Measurements from ENCODE around the gene GMDS. TPM values are rescaled to one million over a fixed set of nuclear protein-coding genes. Genes with fewer than 3 reads are reported as not detected.

GMDS gene
- total and polyA plus RNA-seq, 2 donors (not counting 3 experiments of a cell fraction or from before 2014, with no cell fraction given), result 9.8 to 23.5 TPM

DNA sequence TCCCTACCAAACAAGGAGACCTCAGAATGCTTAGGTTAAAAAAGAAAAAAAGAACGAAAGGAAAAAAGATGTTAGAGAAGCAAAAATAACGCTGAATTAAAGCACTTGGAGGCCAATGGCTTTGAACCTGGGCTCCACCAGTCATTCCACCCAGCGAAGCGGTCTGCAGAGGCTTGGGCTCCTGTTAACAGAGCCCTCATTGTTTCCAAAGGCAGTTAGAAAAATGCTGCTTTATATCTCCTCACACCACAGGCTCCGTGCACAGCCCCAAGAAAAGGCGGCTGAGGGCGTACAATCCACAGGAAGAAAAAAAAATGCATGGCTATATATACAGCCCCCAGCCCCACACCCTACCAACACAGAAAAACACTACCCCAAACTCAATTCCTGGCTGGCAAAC, 379.8 kb downstream of the GMDS start:
- BruUV-seq (replicated peaks), result no TSS peak
- Histone ChIP-seq H3K36me3 (ENCODE audit: control insufficient read depth in 2 of 2, extremely low read depth in 1 of 2, insufficient read depth in 2 of 2, low read length in 2 of 2) (no peaks in the 10 kb centered on the region), H3K4me2 (ENCODE audit: insufficient read depth, low read length) (no peak overlapping the region), H3K9me3 (replicated peaks; ENCODE audit: control insufficient read depth, insufficient read depth, low read length) (no peaks in the 10 kb centered on the region), H4K20me1 (replicated peaks; ENCODE audit: control insufficient read depth, extremely low read depth, insufficient read depth, low read length) (no peaks in the 10 kb centered on the region), H3K79me2 (ENCODE audit: control insufficient read depth, insufficient read depth, low read length) (no peaks in the 10 kb centered on the region), H3K4me1 (ENCODE audit: control insufficient read depth, extremely low read depth, insufficient read depth, low read length) (no peaks in the 10 kb centered on the region), H3K27ac (ENCODE audit: insufficient read depth, low read depth, low read length) (no peak overlapping the region), H3K27me3 (ENCODE audit: control insufficient read depth in 2 of 2, insufficient read depth in 2 of 2, low read length in 2 of 2) (no peaks in the 10 kb centered on the region), H3K9me1 (replicated peaks; ENCODE audit: control insufficient read depth, extremely low read depth, insufficient read depth, low read length) (no peaks in the 10 kb centered on the region), H2AFZ (ENCODE audit: low read depth, low read length) (no peak overlapping the region), H3K4me3 (replicated peaks in 1 of 3; ENCODE audit: insufficient read depth in 1 of 3, low read depth in 1 of 3, low read length in 3 of 3) (no peak overlapping the region), H3K9ac (replicated peaks; ENCODE audit: extremely low read depth, insufficient read depth, low read length) (no peak overlapping the region)
- FAIRE-seq, result no peak
- dilution Hi-C loops (cut with MboI; ENCODE audit: extremely low pct_ligation_motif_present, low sequenced_read_pairs), result no loop called here
- POLR2A ChIA-PET, result no interaction called here
- TF ChIP-seq MYC (IDR thresholded peaks at IDR 0.05; ENCODE audit: low read depth, low read length) (no peak), JUN (IDR thresholded peaks at IDR 0.05; ENCODE audit: borderline replicate concordance, insufficient read depth, insufficient read length, low read depth) (no peak), GATA2 (IDR thresholded peaks at IDR 0.05; ENCODE audit: insufficient read depth, insufficient read length, low read depth, low read length) (no peak)
- CTCF ChIA-PET, result no interaction called here
- no peak for DNase-seq (ENCODE audit: low read depth, low spot score)
- intact Hi-C loops (cut with micrococcal nuclease), result no loop called here

DNA sequence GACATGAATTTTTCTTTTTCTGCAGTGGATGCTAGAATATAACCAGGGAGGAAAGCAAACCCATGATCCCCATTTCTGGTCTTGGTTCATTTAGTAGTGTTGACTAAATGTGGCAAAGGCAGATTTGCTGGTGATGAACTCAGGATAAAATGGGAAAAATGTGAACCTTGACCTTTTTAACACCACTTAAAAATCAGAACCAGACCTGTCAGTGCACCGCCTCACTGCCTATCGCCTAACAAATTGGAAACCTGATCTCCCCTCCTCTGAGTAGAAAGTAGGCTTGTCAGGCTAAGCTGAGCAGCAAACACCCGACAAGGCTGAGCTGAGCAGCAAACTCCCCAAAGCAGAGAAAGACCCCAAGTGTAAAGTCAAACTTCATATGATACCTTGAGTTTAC, 380.9 kb downstream of the GMDS start:
- no peaks in the 10 kb centered on the region for H3K27me3 ChIP-seq (ENCODE audit: control insufficient read depth in 2 of 2, insufficient read depth in 2 of 2, low read length in 2 of 2)
- H3K4me1 ChIP-seq (ENCODE audit: control insufficient read depth, extremely low read depth, insufficient read depth, low read length), result no peaks in the 10 kb centered on the region
- H3K27ac ChIP-seq (ENCODE audit: insufficient read depth, low read depth, low read length), result no peak overlapping the region
- BruUV-seq (replicated peaks), result no TSS peak
- FAIRE-seq (no peak), DNase-seq (ENCODE audit: low read depth, low spot score) (no peak)
- no peak for TF ChIP-seq MYC (IDR thresholded peaks at IDR 0.05; ENCODE audit: low read depth, low read length)
- no peak for TF ChIP-seq FOS (IDR thresholded peaks at IDR 0.05; ENCODE audit: borderline replicate concordance, insufficient read depth, low read length)
- TF ChIP-seq GATA2 (IDR thresholded peaks at IDR 0.05; ENCODE audit: insufficient read depth, insufficient read length, low read depth, low read length), result no peak
- no peak for TF ChIP-seq POLR2A (IDR thresholded peaks at IDR 0.05; ENCODE audit: low read depth, low read length)
- no peak for TF ChIP-seq EZH2 (IDR thresholded peaks at IDR 0.05; ENCODE audit: borderline replicate concordance, low read depth, low read length, severe bottlenecking)
- TF ChIP-seq, protein P1, sequence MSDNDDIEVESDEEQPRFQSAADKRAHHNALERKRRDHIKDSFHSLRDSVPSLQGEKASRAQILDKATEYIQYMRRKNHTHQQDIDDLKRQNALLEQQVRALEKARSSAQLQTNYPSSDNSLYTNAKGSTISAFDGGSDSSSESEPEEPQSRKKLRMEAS (IDR thresholded peaks at IDR 0.05; ENCODE audit: insufficient read depth, insufficient read length), result no peak
- TF ChIP-seq, protein P2, sequence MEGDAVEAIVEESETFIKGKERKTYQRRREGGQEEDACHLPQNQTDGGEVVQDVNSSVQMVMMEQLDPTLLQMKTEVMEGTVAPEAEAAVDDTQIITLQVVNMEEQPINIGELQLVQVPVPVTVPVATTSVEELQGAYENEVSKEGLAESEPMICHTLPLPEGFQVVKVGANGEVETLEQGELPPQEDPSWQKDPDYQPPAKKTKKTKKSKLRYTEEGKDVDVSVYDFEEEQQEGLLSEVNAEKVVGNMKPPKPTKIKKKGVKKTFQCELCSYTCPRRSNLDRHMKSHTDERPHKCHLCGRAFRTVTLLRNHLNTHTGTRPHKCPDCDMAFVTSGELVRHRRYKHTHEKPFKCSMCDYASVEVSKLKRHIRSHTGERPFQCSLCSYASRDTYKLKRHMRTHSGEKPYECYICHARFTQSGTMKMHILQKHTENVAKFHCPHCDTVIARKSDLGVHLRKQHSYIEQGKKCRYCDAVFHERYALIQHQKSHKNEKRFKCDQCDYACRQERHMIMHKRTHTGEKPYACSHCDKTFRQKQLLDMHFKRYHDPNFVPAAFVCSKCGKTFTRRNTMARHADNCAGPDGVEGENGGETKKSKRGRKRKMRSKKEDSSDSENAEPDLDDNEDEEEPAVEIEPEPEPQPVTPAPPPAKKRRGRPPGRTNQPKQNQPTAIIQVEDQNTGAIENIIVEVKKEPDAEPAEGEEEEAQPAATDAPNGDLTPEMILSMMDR (IDR thresholded peaks at IDR 0.05; ENCODE audit: extremely low read depth in 1 of 2, insufficient read depth in 1 of 2, low read depth in 1 of 2, low read length in 2 of 2), result no peak
- no peak for TF ChIP-seq POLR2AphosphoS5 (IDR thresholded peaks at IDR 0.05; ENCODE audit: insufficient read depth, low read depth, low read length)
- no peak for TF ChIP-seq JUN (IDR thresholded peaks at IDR 0.05; ENCODE audit: borderline replicate concordance, insufficient read depth, insufficient read length, low read depth)
- ChIA-PET POLR2A (no interaction called here), CTCF (interaction anchor here (0.8 to 1.4 kb wide), 2 partner anchors 9 to 489 kb away, joined by 3 to 5 read pairs; no protein-coding TSS in a partner anchor)
- no peaks in the 10 kb centered on the region for H3K36me3 ChIP-seq (ENCODE audit: control insufficient read depth in 2 of 2, extremely low read depth in 1 of 2, insufficient read depth in 2 of 2, low read length in 2 of 2)
- H3K4me2 ChIP-seq (ENCODE audit: insufficient read depth, low read length), result no peak overlapping the region
- no peaks in the 10 kb centered on the region for H3K9me1 ChIP-seq (replicated peaks; ENCODE audit: control insufficient read depth, extremely low read depth, insufficient read depth, low read length)
- dilution Hi-C loops (cut with MboI; ENCODE audit: extremely low pct_ligation_motif_present, low sequenced_read_pairs), result no loop called here
- H3K4me3 ChIP-seq (replicated peaks in 1 of 3; ENCODE audit: insufficient read depth in 1 of 3, low read depth in 1 of 3, low read length in 3 of 3), result no peak overlapping the region
- H3K9ac ChIP-seq (replicated peaks; ENCODE audit: extremely low read depth, insufficient read depth, low read length), result no peak overlapping the region
- no peak overlapping the region for H2AFZ ChIP-seq (ENCODE audit: low read depth, low read length)
- no peaks in the 10 kb centered on the region for H4K20me1 ChIP-seq (replicated peaks; ENCODE audit: control insufficient read depth, extremely low read depth, insufficient read depth, low read length)
- no peaks in the 10 kb centered on the region for H3K9me3 ChIP-seq (replicated peaks; ENCODE audit: control insufficient read depth, insufficient read depth, low read length)
- intact Hi-C loops (cut with micrococcal nuclease), result no loop called here
- H3K79me2 ChIP-seq (ENCODE audit: control insufficient read depth, insufficient read depth, low read length), result no peaks in the 10 kb centered on the region

Measured in endothelial cell of umbilical vein (primary cell).